ENCODE measurements around the gene PANK3.

- TF ChIP-seq, protein P1, sequence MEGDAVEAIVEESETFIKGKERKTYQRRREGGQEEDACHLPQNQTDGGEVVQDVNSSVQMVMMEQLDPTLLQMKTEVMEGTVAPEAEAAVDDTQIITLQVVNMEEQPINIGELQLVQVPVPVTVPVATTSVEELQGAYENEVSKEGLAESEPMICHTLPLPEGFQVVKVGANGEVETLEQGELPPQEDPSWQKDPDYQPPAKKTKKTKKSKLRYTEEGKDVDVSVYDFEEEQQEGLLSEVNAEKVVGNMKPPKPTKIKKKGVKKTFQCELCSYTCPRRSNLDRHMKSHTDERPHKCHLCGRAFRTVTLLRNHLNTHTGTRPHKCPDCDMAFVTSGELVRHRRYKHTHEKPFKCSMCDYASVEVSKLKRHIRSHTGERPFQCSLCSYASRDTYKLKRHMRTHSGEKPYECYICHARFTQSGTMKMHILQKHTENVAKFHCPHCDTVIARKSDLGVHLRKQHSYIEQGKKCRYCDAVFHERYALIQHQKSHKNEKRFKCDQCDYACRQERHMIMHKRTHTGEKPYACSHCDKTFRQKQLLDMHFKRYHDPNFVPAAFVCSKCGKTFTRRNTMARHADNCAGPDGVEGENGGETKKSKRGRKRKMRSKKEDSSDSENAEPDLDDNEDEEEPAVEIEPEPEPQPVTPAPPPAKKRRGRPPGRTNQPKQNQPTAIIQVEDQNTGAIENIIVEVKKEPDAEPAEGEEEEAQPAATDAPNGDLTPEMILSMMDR (IDR thresholded peaks at IDR 0.05) = no peak
- TF ChIP-seq POLR2AphosphoS5 (IDR thresholded peaks at IDR 0.05) = no peak
These were observed 42.0 kb downstream of the PANK3 start for GRCh38 chr5:168537176-168537575.

Data from sigmoid colon (tissue), 4 donors.